RWPE1 (cell line): ENCODE results near the gene KRTAP4-12.
"Not testable (repeated sequence)": the region's sequence is repeated elsewhere in the genome, so short reads cannot be mapped to it uniquely, and the experiment has no call there.

Source experiments
- CTCF ChIA-PET: fragments of 350-600 bp; sonication (Branson Sonifier 250); formaldehyde crosslinking; extraction: SDS; loops from one replicate; lab custom pipeline; 2021; lab: Yijun Ruan, JAX
- POLR2A ChIA-PET: fragments of 400-600 bp; formaldehyde crosslinking; extraction: SDS; loops from one replicate; lab custom pipeline; 2020; ENCODE audit warnings: antibody characterized with exemption; ENCODE audit not compliant: low non-redundant PET; lab: Yijun Ruan, JAX
- DNase-seq: peaks from one replicate; pipeline ENCODE4 v3.0.0; 2012; ENCODE audit warnings: low spot score
- H3K27ac ChIP-seq: fragments of 450-650 bp; 2 replicates; pipeline ENCODE4 v1.5.1; 2017
- TF ChIP-seq, protein P1 (sequence below): fragments of 450-650 bp; conservative IDR thresholded peaks from 2 replicates; pipeline ENCODE4 v1.5.1; 2017; ENCODE audit warnings: low read depth, mild to moderate bottlenecking

Gene KRTAP4-12

DNA sequence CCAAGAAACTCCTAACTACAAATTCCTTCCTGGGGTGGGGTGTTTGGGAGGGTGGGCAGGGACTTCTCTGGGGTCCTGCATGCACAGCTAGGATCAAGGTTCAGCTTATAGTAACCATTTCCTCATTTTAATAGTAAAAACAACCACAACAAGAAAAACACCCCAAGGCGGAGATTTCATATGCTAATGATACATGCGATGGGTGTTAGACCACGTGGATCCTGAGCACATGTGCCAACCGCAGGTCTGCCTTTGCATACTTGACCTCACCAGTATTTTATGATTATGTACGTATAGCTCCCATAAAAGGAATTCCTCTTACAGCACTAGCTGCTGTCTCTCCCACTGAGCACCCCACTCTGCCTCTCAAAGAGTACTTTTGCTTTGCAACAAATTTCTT lies 7.7 kb downstream of the KRTAP4-12 start:
- POLR2A ChIA-PET: no interaction called here
- no peak for DNase-seq
- CTCF ChIA-PET: no interaction called here
- TF ChIP-seq, protein P1, sequence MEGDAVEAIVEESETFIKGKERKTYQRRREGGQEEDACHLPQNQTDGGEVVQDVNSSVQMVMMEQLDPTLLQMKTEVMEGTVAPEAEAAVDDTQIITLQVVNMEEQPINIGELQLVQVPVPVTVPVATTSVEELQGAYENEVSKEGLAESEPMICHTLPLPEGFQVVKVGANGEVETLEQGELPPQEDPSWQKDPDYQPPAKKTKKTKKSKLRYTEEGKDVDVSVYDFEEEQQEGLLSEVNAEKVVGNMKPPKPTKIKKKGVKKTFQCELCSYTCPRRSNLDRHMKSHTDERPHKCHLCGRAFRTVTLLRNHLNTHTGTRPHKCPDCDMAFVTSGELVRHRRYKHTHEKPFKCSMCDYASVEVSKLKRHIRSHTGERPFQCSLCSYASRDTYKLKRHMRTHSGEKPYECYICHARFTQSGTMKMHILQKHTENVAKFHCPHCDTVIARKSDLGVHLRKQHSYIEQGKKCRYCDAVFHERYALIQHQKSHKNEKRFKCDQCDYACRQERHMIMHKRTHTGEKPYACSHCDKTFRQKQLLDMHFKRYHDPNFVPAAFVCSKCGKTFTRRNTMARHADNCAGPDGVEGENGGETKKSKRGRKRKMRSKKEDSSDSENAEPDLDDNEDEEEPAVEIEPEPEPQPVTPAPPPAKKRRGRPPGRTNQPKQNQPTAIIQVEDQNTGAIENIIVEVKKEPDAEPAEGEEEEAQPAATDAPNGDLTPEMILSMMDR: no peak
- H3K27ac ChIP-seq: no peak overlapping the region

DNA sequence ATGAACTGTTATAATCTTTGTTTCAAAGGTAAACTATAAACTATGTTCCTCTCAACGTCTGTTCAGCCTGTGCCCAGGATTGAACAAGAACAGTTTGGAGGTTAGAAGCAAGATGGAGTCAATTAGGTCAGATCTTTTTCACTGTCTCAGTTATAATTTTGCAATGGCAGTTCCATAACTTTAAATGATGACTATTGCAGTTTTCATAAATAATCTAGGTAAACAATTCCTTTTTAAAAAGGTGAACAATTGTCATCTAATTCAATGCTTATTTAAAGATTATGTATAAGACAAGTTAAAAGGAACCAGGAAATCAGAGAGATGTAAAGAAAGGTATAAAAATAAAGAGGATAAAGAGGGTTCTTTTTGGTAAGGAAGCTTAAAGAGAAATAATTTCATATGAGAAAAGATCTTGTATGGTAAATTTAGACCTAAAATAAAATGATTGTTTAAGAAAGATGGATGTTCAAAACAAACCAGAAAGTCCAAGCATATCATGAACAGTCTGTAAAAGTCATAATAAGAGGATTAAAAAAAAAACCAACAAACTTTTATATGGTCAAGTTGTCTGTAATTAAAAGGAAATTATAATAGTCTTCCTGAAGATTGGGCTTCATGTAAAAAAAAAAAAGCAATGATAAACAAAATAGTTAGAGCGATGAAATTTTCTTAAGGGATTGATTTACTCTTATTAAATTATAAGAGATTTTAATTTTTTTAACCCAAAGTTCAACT lies 12.7 kb downstream of the KRTAP4-12 start:
- CTCF ChIA-PET: no interaction called here
- DNase-seq: no peak
- H3K27ac ChIP-seq: no peak overlapping the region
- POLR2A ChIA-PET: no interaction called here
- TF ChIP-seq, protein P1: no peak

DNA sequence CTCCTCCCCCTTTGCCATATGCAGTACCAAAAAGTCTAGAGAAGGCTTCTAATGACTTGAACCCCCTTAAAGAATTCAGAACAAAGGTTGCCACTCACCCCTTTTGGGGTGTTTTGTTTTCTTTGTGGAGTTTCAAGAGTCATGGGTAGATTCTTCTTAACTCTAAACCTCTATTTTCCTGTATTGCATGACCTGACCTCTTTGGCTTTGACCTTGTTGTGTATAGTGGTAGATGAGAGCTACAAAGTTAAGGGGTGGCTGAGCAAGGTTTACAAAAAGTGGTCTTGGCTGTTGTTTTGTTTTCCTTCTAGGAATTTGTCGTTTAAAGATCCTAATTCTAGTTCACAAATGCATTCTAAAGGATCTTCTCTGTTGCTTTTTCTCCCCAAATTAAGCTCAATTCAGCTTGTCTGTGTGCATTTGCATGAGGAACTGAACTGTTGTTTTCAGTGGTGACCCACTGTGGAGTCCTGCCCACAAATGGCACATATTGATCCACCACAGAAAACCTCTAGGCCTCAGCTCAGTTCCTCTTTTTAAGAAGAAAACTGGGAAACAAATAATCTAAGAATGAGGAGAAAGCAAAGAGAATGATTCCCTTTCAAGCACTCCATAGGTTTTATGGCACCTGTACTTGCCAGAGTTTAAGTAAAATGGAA lies 15.1 kb downstream of the KRTAP4-12 start:
- POLR2A ChIA-PET, DNase-seq: not testable (repeated sequence)
- CTCF ChIA-PET: interaction anchor here (0.7 kb wide), 1 partner anchor 305 kb away, joined by 7 read pairs; no protein-coding TSS in a partner anchor

DNA sequence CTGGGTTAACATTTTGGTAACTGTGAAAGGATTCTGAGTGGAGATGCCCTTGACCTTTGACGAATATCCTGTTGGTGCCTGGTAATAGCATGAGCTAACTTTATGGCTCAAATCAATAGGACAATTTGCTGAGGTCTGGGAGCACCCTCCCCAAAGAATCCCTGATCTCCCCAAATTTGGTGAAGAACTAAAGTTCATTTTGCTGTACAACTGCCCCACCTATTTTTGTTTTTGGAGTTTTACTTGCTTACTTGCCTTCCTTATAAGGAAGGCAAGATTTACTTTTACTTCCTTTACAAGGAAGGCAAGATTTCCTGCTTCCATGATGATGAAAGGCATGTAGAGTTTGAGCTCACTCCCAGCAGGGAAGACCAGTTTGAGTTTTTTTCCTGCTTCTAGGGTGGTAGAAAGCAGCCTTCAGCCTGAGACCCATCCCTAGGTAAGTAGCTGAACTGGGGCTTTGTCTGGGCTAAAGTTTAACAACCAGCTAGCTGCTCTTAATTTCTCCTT lies 16.0 kb downstream of the KRTAP4-12 start:
- H3K27ac ChIP-seq: no peak overlapping the region
- DNase-seq: no peak
- TF ChIP-seq, protein P1: no peak
- ChIA-PET CTCF (interaction anchor here (0.7 kb wide), 1 partner anchor 304 kb away, joined by 7 read pairs; no protein-coding TSS in a partner anchor), POLR2A (no interaction called here)

More for the DNA sequence above, 15.1 kb downstream of the KRTAP4-12 start:
- H3K27ac ChIP-seq: not testable (repeated sequence)

DNA sequence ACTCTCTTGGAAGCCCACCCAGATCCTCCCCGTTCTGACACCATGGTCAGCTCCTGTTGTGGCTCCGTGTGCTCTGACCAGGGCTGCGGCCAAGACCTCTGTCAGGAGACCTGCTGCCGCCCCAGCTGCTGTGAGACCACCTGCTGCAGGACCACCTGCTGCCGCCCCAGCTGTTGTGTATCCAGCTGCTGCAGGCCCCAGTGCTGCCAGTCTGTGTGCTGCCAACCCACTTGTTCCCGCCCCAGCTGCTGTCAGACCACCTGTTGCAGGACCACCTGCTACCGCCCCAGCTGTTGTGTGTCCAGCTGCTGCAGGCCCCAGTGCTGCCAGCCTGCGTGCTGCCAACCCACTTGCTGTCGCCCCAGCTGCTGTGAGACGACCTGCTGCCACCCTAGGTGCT lies 18.6 kb downstream of the KRTAP4-12 start, which contains the start of gene KRTAP4-9:
TSS of gene KRTAP4-9 (plus strand) at position 43 of the 400 bp plus-strand sequence. CDS start at position 43, 0 bp downstream.
- POLR2A ChIA-PET, CTCF ChIA-PET, DNase-seq, H3K27ac ChIP-seq: not testable (repeated sequence)

DNA sequence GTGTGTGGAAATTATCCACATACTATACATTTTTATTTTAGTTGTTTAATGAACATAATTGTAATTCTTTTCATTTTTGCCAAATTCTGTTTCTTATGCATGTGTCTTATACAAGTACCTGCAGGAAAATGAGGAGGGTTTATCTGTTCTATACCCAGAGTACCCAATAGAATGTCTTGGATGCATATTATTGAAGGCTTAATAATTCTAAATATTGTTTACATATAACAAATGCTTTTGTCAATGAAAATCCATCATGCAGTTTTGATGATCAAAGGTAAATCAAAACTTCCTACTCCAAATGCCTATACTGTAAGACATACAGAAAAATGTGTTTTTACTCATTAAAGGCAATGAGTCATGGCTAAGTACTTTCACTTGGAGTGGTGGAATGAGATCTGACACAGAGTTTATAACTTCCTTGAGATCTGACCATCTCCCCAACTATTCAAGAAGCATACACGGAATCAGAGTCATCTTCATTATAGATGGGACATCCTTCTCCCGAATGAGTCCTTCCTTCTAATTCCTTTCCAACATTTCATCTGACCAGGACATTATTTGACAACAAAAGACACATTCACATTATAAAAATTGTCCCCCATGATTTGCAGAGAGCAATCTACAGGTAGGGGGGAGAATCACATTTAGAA lies 19.5 kb downstream of the KRTAP4-12 start:
- DNase-seq, POLR2A ChIA-PET, H3K27ac ChIP-seq, CTCF ChIA-PET: not testable (repeated sequence)

DNA sequence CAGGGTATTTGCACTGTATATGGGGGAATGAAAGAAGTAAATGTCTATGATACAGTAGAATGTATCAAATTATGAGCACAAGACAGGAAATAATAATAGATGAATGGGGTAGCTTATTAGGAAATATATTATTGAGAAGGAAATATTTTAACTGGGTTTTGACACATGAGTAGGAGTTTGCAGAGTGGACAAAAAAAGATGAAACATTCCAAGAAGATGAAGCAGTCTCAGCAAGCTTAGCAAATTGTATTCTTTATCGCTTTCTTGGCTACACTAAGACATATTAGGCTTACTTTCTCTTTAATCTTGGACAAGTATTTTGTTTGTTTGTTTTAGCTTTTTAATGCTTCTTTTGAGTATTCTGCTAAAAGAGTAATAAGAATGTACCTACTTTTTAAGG lies 20.1 kb downstream of the KRTAP4-12 start:
- DNase-seq: no peak
- no peak overlapping the region for H3K27ac ChIP-seq
- POLR2A ChIA-PET: no interaction called here
- CTCF ChIA-PET: no interaction called here
- TF ChIP-seq, protein P1: no peak
